NCI-H2029 (cell line): ENCODE measurements around the gene MYO1D.
"Not testable (repeated sequence)": the region's sequence is repeated elsewhere in the genome, so short reads cannot be mapped to it uniquely, and the experiment has no call there.

Source experiments
- DNase-seq: peaks from one replicate; lab custom pipeline; 2025; lab: John Stamatoyannopoulos, UW

The MYO1D gene

GRCh38 chr17:32894245-32894644, 17.3 kb upstream of the MYO1D start:
- no peak for DNase-seq

- not testable (repeated sequence) for DNase-seq
Observed at GRCh38 chr17:32887410-32887809, 10.5 kb upstream of the MYO1D start.

GRCh38 chr17:32886951-32887350, 10.0 kb upstream of the MYO1D start:
- DNase-seq: not testable (repeated sequence)

GRCh38 chr17:32882734-32883133, 5.8 kb upstream of the MYO1D start:
- DNase-seq: no peak

- no peak for DNase-seq
Observed at GRCh38 chr17:32882029-32882428, 5.1 kb upstream of the MYO1D start.

- DNase-seq: no peak
Observed at GRCh38 chr17:32880671-32881453, 3.9 kb upstream of the MYO1D start.

- DNase-seq: no peak
Observed at GRCh38 chr17:32879134-32879533, 2.2 kb upstream of the MYO1D start.

GRCh38 chr17:32878211-32878610, 1.3 kb upstream of the MYO1D start:
- DNase-seq: no peak

- DNase-seq: peak; percentile 84
Observed at GRCh38 chr17:32877164-32877764, 340 bp upstream of the MYO1D start.

GRCh38 chr17:32875923-32876416, 954 bp downstream of the MYO1D start:
- DNase-seq: peak; percentile 33

GRCh38 chr17:32875230-32875917, 1.6 kb downstream of the MYO1D start:
- DNase-seq: no peak

- peak; percentile 6 for DNase-seq
Observed at GRCh38 chr17:32873114-32873513, 3.8 kb downstream of the MYO1D start.

GRCh38 chr17:32871746-32872145, 5.2 kb downstream of the MYO1D start:
- DNase-seq: no peak

- no peak for DNase-seq
Observed at GRCh38 chr17:32870969-32871368, 6.0 kb downstream of the MYO1D start.

- DNase-seq: no peak
Observed at GRCh38 chr17:32870027-32870670, 6.8 kb downstream of the MYO1D start.

- DNase-seq: peak; percentile 22
Observed at GRCh38 chr17:32869345-32870026, 7.4 kb downstream of the MYO1D start.

GRCh38 chr17:32865141-32865540, 11.8 kb downstream of the MYO1D start:
- no peak for DNase-seq

- DNase-seq: no peak
Observed at GRCh38 chr17:32863559-32863958, 13.4 kb downstream of the MYO1D start.

- DNase-seq: no peak
Observed at GRCh38 chr17:32862940-32863339, 14.0 kb downstream of the MYO1D start.

- no peak for DNase-seq
Observed at GRCh38 chr17:32861981-32862380, 14.9 kb downstream of the MYO1D start.

- DNase-seq: no peak
Observed at GRCh38 chr17:32859857-32860525, 16.9 kb downstream of the MYO1D start.
